Keratinocyte (primary cell): ENCODE measurements around the gene KCNJ6.

Experiments
- CTCF ChIP-seq, 3 experiments: IDR thresholded peaks in 1 of 3; conservative IDR thresholded peaks in 1 of 3; optimal IDR thresholded peaks in 1 of 3; 2 replicates in 2 of 3; 3 replicates in 1 of 3; pipeline versions ENCODE3 to v1.5.1; 2011; ENCODE audit warnings: low read length in 3 of 3, mild to moderate bottlenecking in 3 of 3, moderate library complexity in 2 of 3, control low read depth in 1 of 3, inconsistent platforms in 1 of 3; ENCODE audit not compliant: insufficient read depth in 2 of 3; ENCODE audit errors: extremely low read depth in 1 of 3
- EZH2 ChIP-seq: IDR thresholded peaks from one replicate; pipeline ENCODE4 v1.6.1; 2012; ENCODE audit warnings: inconsistent platforms, mild to moderate bottlenecking, low read length, moderate library complexity

- TF ChIP-seq CTCF (optimal IDR thresholded peaks at IDR 0.05 in 1 of 3, IDR thresholded peaks at IDR 0.05 in 1 of 3, conservative IDR thresholded peaks at IDR 0.05 in 1 of 3; ENCODE audit: extremely low read depth in 1 of 3, insufficient read depth in 2 of 3, low read length in 3 of 3) (no peak), EZH2 (no peak)
Observed at GRCh38 chr21:37843191-37843590, 73.1 kb downstream of the KCNJ6 start.
